Right lobe of liver (tissue), 4 donors: ENCODE measurements around the gene SLC39A12.

Experiments
- CTCF ChIP-seq, 4 donors: fragments of 200-600 bp in 3 of 4; fragments of 450-650 bp in 1 of 4; IDR thresholded peaks; one replicate each; pipeline versions ENCODE4 v1.5.1 to v1.8.0; 2016 to 2022; ENCODE audit warnings: antibody characterized with exemption in 4 of 4, mild to moderate bottlenecking in 2 of 4
- POLR2A ChIP-seq: fragments of 450-650 bp; IDR thresholded peaks from one replicate; pipeline ENCODE4 v1.6.1; 2017; ENCODE audit warnings: antibody characterized with exemption, mild to moderate bottlenecking
- donor health status: DM: no; HTN: no; CAD: no.
- donor health status: DM: no; HTN: no; CAD: no.
- donor health status: DM: no; HTN: yes; CAD: no.

GRCh38 chr10:18000601-18001000, 48.9 kb downstream of the SLC39A12 start:
- TF ChIP-seq POLR2A = no peak
- no peak for TF ChIP-seq CTCF (IDR thresholded peaks at IDR 0.05)
